WTC11 (cell line): Measurements from ENCODE around the gene TBCB. TPM values are rescaled to one million over a fixed set of nuclear protein-coding genes. Genes with fewer than 3 reads are reported as not detected.

Source experiments
- ATAC-seq: fragments of 200-7000 bp; cut with Tn5 transposase; 2 replicates; pipeline ENCODE4 v1.10.0; 2021; ENCODE audit warnings: mild to moderate bottlenecking, moderate library complexity
- CTCF ChIA-PET: fragments of 300-600 bp; sonication (Branson Sonifier 250); formaldehyde crosslinking; loops from one replicate; lab custom pipeline; 2021; ENCODE audit warnings: antibody characterized with exemption; lab: Charles Lee
- POLR2A ChIA-PET: fragments of 350-600 bp; sonication (Branson Sonifier 250); formaldehyde crosslinking; loops from one replicate; lab custom pipeline; 2021; ENCODE audit warnings: antibody characterized with exemption; lab: Charles Lee
- DNase-seq: peaks from one replicate; pipeline ENCODE4 v3.0.0; 2021; ENCODE audit warnings: low spot score
- H3K27ac Mint-ChIP-seq: 2 replicates; pipeline ENCODE4 v1.8.0; 2021; ENCODE audit warnings: mixed read lengths
- H3K27me3 Mint-ChIP-seq: 2 replicates; pipeline ENCODE4 v1.8.0; 2021; ENCODE audit warnings: low read depth, mild to moderate bottlenecking, moderate library complexity, mixed read lengths
- H3K36me3 Mint-ChIP-seq: 2 replicates; pipeline ENCODE4 v1.8.0; 2021; ENCODE audit warnings: mixed read lengths
- H3K4me1 Mint-ChIP-seq: 2 replicates; pipeline ENCODE4 v1.8.0; 2022; ENCODE audit warnings: mixed read lengths
- H3K4me3 Mint-ChIP-seq: 2 replicates; pipeline ENCODE4 v1.8.0; 2021; ENCODE audit warnings: mild to moderate bottlenecking, moderate library complexity, mixed read lengths
- H3K9me3 Mint-ChIP-seq: 2 replicates; pipeline ENCODE4 v1.8.0; 2021; ENCODE audit warnings: mixed read lengths
- EMX1 ChIP-seq: fragments of 250-450 bp; sonication (Bioruptor Pico); IDR thresholded peaks from 2 replicates; pipeline ENCODE4 v1.8.0; 2021; ENCODE audit warnings: mild to moderate bottlenecking
- FOXJ3 ChIP-seq: sonication (generic); formaldehyde crosslinking; IDR thresholded peaks from 2 replicates; pipeline ENCODE4 v1.9.0; 2021; ENCODE audit warnings: missing genetic modification reagents, mild to moderate bottlenecking, borderline replicate concordance
- FOXK1 ChIP-seq: sonication (generic); formaldehyde crosslinking; IDR thresholded peaks from 2 replicates; pipeline ENCODE4 v1.8.0; 2022; ENCODE audit warnings: mild to moderate bottlenecking, moderate library complexity, missing genetic modification reagents
- GABPB1 ChIP-seq: sonication (generic); formaldehyde crosslinking; IDR thresholded peaks from 2 replicates; pipeline ENCODE4 v1.8.1; 2023; ENCODE audit warnings: mild to moderate bottlenecking, missing genetic modification reagents
- IRF2 ChIP-seq: sonication (generic); formaldehyde crosslinking; IDR thresholded peaks from 2 replicates; pipeline ENCODE4 v1.8.0; 2022; ENCODE audit warnings: low read depth, missing genetic modification reagents, borderline replicate concordance
- JUN ChIP-seq: sonication (generic); formaldehyde crosslinking; IDR thresholded peaks from 2 replicates; pipeline ENCODE4 v1.8.0; 2023; ENCODE audit warnings: mild to moderate bottlenecking, missing genetic modification reagents
- KAT7 ChIP-seq: sonication (generic); formaldehyde crosslinking; IDR thresholded peaks from 2 replicates; pipeline ENCODE4 v1.8.1; 2023; ENCODE audit warnings: missing genetic modification reagents, mild to moderate bottlenecking, borderline replicate concordance
- RELA ChIP-seq: sonication (generic); formaldehyde crosslinking; IDR thresholded peaks from 2 replicates; pipeline ENCODE4 v1.8.1; 2022; ENCODE audit warnings: missing genetic modification reagents, mild to moderate bottlenecking, borderline replicate concordance
- SOX15 ChIP-seq: fragments of 250-450 bp; sonication (Bioruptor Pico); IDR thresholded peaks from 2 replicates; pipeline ENCODE4 v1.9.0; 2021; ENCODE audit warnings: mild to moderate bottlenecking
- TP53 ChIP-seq: sonication (generic); formaldehyde crosslinking; IDR thresholded peaks from 2 replicates; pipeline ENCODE4 v1.8.1; 2023; ENCODE audit warnings: mild to moderate bottlenecking, missing genetic modification reagents
- ZNF263 ChIP-seq: sonication (generic); formaldehyde crosslinking; IDR thresholded peaks from 2 replicates; pipeline ENCODE4 v1.8.1; 2022; ENCODE audit warnings: low read depth, mild to moderate bottlenecking, moderate library complexity, missing genetic modification reagents
- ZNF396 ChIP-seq: fragments of 250-450 bp; sonication (Bioruptor Pico); IDR thresholded peaks from 2 replicates; pipeline ENCODE4 v1.8.0; 2021; ENCODE audit warnings: mild to moderate bottlenecking, moderate library complexity, borderline replicate concordance
- ZNF423 ChIP-seq: fragments of 250-450 bp; sonication (Bioruptor Pico); IDR thresholded peaks from 2 replicates; pipeline ENCODE4 v2.1.2; 2022; ENCODE audit warnings: mild to moderate bottlenecking, moderate library complexity
- total RNA-seq: library from RNA; stranded (reverse); gene quantifications from 3 replicates; pipeline ENCODE4 v1.2.3, GENCODE V29; 2021
- TF ChIP-seq, protein P1 (sequence below): fragments of 250-450 bp; sonication (Bioruptor Pico); conservative IDR thresholded peaks from 2 replicates; pipeline ENCODE4 v1.9.0; 2021; ENCODE audit warnings: mild to moderate bottlenecking
- TF ChIP-seq, protein P2 (sequence below): fragments of 250-450 bp; sonication (Bioruptor Pico); IDR thresholded peaks from 2 replicates; pipeline ENCODE4 v1.9.0; 2021; ENCODE audit warnings: moderate library complexity, mild to moderate bottlenecking, inconsistent platforms, borderline replicate concordance
- TF ChIP-seq, protein P3 (sequence below): sonication (generic); formaldehyde crosslinking; IDR thresholded peaks from 2 replicates; pipeline ENCODE4 v1.8.1; 2023; ENCODE audit warnings: mild to moderate bottlenecking, moderate library complexity, missing genetic modification reagents
- TF ChIP-seq, protein P4 (sequence below): sonication (generic); formaldehyde crosslinking; IDR thresholded peaks from 2 replicates; pipeline ENCODE4 v1.8.1; 2023; ENCODE audit warnings: mild to moderate bottlenecking, missing genetic modification reagents
- TF ChIP-seq, protein P5 (sequence below): sonication (generic); formaldehyde crosslinking; IDR thresholded peaks from 2 replicates; pipeline ENCODE4 v1.8.0; 2022; ENCODE audit warnings: mild to moderate bottlenecking, missing genetic modification reagents
- TF ChIP-seq, protein P6 (sequence below): sonication (generic); formaldehyde crosslinking; IDR thresholded peaks from 2 replicates; pipeline ENCODE4 v1.8.1; 2022; ENCODE audit warnings: mild to moderate bottlenecking, moderate library complexity, missing genetic modification reagents
- TF ChIP-seq, protein P7 (sequence below): fragments of 250-450 bp; sonication (Bioruptor Pico); IDR thresholded peaks from 2 replicates; pipeline ENCODE4 v1.9.0; 2021; ENCODE audit warnings: mild to moderate bottlenecking, borderline replicate concordance

Gene TBCB
- total RNA-seq, 1 experiment from 2014 or later, result 182 TPM

DNA sequence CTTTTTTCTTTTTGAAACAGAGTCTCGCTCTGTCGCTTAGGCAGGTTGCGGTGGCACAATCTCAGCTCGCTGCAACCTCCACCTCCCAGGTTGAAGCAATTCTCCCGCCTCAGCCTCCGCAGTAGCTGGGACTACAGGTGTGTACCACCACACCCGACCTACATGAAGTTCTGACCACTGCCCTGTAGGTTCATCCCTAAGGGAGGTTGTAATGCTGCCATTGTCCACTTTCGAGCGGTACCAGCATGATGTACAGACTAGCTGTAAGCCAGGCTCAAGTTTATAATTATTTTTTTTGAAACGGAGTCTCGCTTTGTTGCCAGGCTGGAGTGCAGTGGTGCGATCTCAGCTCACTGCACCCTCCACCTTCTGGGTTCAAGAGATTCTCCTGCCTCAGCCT is 48.5 kb downstream of the TBCB start:
- no peak for ATAC-seq
- Mint-ChIP-seq H3K27ac (no peak overlapping the region; the same call in 1 of the 2 replicates), H3K4me1 (peaks cover 24% of the 10 kb centered on the region), H3K9me3 (no peaks in the 10 kb centered on the region), H3K4me3 (no peak overlapping the region), H3K27me3 (no peaks in the 10 kb centered on the region), H3K36me3 (peaks cover 17% of the 10 kb centered on the region)
- TF ChIP-seq, protein P1, sequence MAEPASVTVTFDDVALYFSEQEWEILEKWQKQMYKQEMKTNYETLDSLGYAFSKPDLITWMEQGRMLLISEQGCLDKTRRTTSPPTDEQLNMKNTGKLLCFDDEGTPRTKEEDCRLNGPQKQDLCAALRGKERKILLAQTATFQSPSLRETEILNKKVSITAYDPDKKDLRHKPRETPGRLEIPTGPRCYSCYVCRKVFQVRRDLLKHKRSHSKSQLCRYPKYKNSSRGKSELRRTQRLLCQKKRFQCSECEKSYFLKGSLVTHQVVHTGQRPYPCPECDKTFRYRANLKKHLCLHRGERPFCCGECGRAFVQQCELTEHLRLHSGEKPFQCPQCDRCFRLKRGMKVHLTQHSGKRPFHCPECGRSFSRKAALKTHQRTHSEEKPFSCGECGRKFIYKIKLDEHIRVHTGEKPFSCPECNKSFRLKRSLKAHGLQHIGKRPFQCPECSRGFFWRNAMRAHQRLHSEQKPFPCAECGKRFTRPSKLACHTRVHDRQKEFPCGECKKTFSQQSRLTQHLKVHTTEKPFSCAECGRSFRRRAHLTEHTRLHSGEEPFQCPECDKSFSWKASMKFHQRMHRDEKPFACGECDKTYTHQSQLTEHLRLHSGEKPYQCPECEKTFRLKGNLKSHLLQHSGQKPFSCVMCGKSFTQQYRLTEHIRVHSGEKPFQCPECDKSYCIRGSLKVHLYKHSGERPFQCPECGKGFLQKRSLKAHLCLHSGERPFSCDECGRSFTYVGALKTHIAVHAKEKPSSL (CRISPR knock-in tag), result no peak
- TF ChIP-seq ZNF263 (CRISPR knock-in tag), result no peak
- TF ChIP-seq, protein P2, sequence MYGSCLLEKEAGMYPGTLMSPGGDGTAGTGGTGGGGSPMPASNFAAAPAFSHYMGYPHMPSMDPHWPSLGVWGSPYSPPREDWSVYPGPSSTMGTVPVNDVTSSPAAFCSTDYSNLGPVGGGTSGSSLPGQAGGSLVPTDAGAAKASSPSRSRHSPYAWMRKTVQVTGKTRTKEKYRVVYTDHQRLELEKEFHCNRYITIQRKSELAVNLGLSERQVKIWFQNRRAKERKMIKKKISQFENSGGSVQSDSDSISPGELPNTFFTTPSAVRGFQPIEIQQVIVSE, result no peak
- TF ChIP-seq RELA (CRISPR knock-in tag), result no peak
- TF ChIP-seq, protein P3, sequence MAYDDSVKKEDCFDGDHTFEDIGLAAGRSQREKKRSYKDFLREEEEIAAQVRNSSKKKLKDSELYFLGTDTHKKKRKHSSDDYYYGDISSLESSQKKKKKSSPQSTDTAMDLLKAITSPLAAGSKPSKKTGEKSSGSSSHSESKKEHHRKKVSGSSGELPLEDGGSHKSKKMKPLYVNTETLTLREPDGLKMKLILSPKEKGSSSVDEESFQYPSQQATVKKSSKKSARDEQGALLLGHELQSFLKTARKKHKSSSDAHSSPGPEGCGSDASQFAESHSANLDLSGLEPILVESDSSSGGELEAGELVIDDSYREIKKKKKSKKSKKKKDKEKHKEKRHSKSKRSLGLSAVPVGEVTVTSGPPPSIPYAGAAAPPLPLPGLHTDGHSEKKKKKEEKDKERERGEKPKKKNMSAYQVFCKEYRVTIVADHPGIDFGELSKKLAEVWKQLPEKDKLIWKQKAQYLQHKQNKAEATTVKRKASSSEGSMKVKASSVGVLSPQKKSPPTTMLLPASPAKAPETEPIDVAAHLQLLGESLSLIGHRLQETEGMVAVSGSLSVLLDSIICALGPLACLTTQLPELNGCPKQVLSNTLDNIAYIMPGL, result no peak
- TF ChIP-seq FOXK1 (CRISPR knock-in tag), result no peak
- TF ChIP-seq SOX15, result no peak
- no peak for TF ChIP-seq KAT7 (CRISPR knock-in tag)
- no peak for TF ChIP-seq IRF2 (CRISPR knock-in tag)
- TF ChIP-seq TP53 (CRISPR knock-in tag), result no peak
- no peak for TF ChIP-seq JUN
- no peak for TF ChIP-seq GABPB1 (CRISPR knock-in tag)
- TF ChIP-seq FOXJ3 (CRISPR knock-in tag), result no peak
- TF ChIP-seq, protein P4, sequence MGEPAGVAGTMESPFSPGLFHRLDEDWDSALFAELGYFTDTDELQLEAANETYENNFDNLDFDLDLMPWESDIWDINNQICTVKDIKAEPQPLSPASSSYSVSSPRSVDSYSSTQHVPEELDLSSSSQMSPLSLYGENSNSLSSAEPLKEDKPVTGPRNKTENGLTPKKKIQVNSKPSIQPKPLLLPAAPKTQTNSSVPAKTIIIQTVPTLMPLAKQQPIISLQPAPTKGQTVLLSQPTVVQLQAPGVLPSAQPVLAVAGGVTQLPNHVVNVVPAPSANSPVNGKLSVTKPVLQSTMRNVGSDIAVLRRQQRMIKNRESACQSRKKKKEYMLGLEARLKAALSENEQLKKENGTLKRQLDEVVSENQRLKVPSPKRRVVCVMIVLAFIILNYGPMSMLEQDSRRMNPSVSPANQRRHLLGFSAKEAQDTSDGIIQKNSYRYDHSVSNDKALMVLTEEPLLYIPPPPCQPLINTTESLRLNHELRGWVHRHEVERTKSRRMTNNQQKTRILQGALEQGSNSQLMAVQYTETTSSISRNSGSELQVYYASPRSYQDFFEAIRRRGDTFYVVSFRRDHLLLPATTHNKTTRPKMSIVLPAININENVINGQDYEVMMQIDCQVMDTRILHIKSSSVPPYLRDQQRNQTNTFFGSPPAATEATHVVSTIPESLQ (CRISPR knock-in tag), result no peak
- TF ChIP-seq ZNF396, result no peak
- TF ChIP-seq EMX1, result no peak
- TF ChIP-seq, protein P5, sequence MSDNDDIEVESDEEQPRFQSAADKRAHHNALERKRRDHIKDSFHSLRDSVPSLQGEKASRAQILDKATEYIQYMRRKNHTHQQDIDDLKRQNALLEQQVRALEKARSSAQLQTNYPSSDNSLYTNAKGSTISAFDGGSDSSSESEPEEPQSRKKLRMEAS (CRISPR knock-in tag), result no peak
- TF ChIP-seq, protein P6, sequence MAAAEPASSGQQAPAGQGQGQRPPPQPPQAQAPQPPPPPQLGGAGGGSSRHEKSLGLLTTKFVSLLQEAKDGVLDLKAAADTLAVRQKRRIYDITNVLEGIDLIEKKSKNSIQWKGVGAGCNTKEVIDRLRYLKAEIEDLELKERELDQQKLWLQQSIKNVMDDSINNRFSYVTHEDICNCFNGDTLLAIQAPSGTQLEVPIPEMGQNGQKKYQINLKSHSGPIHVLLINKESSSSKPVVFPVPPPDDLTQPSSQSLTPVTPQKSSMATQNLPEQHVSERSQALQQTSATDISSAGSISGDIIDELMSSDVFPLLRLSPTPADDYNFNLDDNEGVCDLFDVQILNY (CRISPR knock-in tag), result no peak
- TF ChIP-seq, protein P7, sequence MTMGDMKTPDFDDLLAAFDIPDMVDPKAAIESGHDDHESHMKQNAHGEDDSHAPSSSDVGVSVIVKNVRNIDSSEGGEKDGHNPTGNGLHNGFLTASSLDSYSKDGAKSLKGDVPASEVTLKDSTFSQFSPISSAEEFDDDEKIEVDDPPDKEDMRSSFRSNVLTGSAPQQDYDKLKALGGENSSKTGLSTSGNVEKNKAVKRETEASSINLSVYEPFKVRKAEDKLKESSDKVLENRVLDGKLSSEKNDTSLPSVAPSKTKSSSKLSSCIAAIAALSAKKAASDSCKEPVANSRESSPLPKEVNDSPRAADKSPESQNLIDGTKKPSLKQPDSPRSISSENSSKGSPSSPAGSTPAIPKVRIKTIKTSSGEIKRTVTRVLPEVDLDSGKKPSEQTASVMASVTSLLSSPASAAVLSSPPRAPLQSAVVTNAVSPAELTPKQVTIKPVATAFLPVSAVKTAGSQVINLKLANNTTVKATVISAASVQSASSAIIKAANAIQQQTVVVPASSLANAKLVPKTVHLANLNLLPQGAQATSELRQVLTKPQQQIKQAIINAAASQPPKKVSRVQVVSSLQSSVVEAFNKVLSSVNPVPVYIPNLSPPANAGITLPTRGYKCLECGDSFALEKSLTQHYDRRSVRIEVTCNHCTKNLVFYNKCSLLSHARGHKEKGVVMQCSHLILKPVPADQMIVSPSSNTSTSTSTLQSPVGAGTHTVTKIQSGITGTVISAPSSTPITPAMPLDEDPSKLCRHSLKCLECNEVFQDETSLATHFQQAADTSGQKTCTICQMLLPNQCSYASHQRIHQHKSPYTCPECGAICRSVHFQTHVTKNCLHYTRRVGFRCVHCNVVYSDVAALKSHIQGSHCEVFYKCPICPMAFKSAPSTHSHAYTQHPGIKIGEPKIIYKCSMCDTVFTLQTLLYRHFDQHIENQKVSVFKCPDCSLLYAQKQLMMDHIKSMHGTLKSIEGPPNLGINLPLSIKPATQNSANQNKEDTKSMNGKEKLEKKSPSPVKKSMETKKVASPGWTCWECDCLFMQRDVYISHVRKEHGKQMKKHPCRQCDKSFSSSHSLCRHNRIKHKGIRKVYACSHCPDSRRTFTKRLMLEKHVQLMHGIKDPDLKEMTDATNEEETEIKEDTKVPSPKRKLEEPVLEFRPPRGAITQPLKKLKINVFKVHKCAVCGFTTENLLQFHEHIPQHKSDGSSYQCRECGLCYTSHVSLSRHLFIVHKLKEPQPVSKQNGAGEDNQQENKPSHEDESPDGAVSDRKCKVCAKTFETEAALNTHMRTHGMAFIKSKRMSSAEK (CRISPR knock-in tag), result no peak
- no peak for TF ChIP-seq ZNF423 (CRISPR knock-in tag)
- DNase-seq, result no peak
- POLR2A ChIA-PET, result no interaction called here
- CTCF ChIA-PET, result interaction anchor here (1.3 kb wide), 1 partner anchor 36 kb away, joined by 4 read pairs; no protein-coding TSS in a partner anchor
